ENCODE measurements around the gene BAD.
"Not testable (repeated sequence)": the region's sequence is repeated elsewhere in the genome, so short reads cannot be mapped to it uniquely, and the experiment has no call there.

Gene BAD

DNA sequence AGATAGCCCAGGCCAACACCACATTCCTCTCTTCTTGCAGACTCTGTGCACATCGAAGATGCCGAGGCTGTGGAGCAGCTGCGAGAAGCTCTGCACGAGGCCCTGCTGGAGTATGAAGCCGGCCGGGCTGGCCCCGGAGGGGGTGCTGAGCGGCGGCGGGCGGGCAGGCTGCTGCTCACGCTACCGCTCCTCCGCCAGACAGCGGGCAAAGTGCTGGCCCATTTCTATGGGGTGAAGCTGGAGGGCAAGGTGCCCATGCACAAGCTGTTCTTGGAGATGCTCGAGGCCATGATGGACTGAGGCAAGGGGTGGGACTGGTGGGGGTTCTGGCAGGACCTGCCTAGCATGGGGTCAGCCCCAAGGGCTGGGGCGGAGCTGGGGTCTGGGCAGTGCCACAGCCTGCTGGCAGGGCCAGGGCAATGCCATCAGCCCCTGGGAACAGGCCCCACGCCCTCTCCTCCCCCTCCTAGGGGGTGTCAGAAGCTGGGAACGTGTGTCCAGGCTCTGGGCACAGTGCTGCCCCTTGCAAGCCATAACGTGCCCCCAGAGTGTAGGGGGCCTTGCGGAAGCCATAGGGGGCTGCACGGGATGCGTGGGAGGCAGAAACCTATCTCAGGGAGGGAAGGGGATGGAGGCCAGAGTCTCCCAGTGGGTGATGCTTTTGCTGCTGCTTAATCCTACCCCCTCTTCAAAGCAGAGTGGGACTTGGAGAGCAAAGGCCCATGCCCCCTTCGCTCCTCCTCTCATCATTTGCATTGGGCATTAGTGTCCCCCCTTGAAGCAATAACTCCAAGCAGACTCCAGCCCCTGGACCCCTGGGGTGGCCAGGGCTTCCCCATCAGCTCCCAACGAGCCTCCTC, 31.4 kb upstream of the BAD start:
- DNase-seq (ENCODE audit: low read depth in 2 of 2, low spot score in 1 of 2), result not testable (repeated sequence)

DNA sequence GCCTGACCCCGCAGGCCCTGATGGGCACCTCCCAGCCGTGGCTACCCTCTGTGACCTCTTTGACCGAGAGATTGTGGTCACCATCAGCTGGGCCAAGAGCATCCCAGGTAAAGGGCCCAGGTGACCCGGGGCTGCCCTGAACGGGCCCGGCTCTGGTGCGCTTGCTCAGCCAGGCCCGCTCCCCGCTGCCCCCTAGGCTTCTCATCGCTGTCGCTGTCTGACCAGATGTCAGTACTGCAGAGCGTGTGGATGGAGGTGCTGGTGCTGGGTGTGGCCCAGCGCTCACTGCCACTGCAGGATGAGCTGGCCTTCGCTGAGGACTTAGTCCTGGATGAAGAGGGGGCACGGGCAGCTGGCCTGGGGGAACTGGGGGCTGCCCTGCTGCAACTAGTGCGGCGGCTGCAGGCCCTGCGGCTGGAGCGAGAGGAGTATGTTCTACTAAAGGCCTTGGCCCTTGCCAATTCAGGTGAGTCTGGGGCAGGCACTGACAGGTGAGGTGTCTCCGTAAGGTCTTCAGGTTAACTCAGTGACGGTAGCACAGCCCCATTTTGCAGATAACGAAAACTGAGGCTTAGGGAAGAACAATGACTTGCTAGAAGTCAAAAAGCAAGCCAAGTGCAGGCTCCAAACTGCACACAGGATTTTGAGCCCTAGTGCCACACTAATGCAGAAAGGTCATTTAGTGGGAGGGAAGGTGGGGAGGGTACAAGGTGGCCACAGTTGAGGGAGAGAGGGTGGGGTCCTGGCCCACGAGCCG, 30.5 kb upstream of the BAD start:
- DNase-seq (ENCODE audit: low read depth in 2 of 2, low spot score in 1 of 2), result no peak

DNA sequence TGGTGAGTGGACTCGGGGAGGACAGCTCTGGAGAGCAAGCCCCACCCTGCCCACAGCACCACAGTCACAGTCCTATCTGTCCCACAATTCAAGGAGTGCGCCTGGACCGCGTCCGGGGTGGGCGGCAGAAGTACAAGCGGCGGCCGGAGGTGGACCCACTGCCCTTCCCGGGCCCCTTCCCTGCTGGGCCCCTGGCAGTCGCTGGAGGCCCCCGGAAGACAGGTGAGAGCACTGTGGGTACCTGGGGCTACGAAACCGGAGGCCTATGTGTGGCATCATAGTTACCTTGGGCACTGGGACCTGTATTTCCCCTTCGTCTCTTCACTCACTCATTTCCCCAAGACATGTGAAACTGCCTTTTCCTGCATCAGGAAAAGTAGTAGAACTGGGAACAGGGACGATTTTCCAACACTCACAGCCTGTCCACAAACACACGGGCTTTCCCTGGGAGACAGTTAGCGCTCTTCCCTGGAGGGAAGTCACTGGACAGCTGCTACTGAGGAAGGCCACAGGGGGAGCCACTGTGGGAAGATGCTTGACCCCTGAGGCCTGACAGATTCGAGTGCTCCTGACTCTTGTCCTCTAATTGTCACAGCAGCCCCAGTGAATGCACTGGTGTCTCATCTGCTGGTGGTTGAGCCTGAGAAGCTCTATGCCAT, 29.8 kb upstream of the BAD start:
- DNase-seq (ENCODE audit: low read depth in 2 of 2, low spot score in 1 of 2), result no peak

DNA sequence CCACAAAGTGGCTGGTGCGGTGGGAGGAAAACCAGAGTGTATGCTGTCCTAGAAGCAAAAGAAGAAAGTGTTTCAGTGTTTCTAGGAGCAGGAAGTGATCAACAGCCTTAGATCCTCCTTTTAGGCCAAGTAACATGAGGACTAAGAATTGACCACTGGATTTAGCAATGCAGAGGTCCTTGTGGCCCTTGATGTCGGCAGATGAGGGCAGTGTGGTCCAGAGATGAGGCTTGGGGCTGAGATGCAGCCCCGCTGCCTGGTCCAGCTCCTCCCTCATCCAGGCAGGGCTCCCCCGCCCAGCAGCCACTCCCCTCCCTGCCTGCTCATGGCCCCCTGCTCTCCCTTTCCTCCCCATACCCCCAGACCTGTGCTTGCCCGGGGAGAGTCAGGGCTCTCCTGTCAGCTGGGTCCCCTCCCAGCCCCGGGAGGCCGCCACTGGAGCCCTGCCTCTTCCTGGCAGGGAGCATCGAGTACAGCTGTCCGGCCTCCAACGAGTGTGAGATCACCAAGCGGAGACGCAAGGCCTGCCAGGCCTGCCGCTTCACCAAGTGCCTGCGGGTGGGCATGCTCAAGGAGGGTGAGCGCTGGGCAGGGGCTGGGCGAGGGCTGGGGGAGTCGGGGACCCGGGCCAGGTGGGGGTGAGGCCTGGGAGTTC, 29.2 kb upstream of the BAD start:
- DNase-seq (ENCODE audit: low read depth in 2 of 2, low spot score in 1 of 2), result no peak

DNA sequence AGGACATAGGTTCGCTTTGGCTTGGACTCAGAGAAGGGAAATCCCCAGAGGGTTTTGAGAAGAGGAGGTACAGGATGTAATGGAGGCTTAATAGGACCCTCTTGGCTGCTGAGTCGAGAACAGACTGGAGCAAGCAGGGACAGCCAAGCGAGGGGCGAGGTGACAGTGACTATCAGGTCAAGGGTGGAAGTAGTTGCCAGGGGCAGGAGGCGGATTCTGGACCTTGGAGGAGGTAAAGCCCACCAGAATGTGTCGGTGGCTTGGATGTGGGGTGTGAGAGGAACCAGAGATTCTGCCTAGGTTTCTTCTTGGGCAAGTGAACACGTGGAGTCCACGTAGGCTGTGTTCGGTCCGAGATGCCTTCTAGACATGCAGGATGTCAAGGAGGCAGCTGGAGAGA, 28.5 kb upstream of the BAD start:
- no peak for DNase-seq (ENCODE audit: low read depth in 2 of 2, low spot score in 1 of 2)

DNA sequence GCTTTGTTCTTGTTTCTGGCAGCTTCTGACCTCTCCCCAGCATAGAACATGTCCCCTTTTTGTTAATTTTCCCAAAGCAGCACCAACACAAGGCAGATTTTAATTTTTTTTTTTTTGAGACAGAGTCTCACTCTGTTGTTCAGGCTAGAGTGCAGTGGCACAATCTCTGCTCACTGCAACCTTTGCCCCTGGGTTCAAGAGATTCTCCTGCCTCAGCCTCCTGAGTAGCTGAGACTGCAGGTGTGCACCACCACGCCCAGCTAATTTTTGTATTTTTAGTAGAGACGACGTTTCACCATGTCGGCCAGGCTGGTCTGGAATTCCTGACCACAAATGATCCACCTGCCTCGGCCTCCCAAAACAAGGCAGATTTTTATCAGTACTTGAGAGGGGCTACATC, 23.3 kb upstream of the BAD start:
- not testable (repeated sequence) for DNase-seq (ENCODE audit: low read depth in 2 of 2, low spot score in 1 of 2)

DNA sequence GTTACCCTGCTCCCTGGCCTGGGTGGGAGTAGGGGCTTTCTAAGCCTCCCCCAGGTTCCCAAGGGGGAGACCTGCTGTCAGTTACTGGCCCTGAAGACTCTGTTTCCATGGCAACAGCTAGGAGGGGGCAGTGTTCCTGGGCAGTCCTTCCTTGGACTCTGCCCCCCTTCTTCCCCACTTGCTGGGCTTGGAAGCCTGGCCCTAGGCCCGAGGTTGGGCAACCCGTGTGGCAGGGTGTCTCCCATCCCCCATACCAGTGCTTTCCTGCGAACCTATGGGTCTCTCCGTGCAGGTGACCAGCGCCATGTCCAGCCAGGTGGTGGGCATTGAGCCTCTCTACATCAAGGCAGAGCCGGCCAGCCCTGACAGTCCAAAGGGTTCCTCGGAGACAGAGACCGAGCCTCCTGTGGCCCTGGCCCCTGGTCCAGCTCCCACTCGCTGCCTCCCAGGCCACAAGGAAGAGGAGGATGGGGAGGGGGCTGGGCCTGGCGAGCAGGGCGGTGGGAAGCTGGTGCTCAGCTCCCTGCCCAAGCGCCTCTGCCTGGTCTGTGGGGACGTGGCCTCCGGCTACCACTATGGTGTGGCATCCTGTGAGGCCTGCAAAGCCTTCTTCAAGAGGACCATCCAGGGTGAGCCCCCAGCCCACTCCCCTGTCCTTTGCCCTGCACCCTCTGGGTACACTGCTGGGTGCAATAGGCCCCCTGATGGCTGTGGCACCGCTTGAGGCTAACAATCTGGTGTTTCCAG, 22.6 kb upstream of the BAD start:
- no peak for DNase-seq (ENCODE audit: low read depth in 2 of 2, low spot score in 1 of 2)

DNA sequence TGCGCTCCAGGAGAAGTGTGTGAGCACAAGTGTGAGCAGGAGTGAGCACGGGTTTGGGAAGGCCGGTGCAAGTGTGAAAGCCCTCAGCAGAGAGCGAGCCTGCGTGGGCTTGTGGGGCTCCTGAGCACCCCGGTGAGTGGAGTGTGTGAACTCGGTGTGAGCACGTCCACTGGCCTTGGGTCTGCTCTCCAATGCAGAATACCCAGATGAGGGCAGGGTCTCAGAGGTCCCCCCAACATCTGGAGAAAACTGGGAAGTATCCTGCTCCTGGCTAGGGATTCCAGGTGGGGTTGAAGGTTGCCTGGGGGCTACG, 22.1 kb upstream of the BAD start:
- no peak for DNase-seq (ENCODE audit: low read depth in 2 of 2, low spot score in 1 of 2)

DNA sequence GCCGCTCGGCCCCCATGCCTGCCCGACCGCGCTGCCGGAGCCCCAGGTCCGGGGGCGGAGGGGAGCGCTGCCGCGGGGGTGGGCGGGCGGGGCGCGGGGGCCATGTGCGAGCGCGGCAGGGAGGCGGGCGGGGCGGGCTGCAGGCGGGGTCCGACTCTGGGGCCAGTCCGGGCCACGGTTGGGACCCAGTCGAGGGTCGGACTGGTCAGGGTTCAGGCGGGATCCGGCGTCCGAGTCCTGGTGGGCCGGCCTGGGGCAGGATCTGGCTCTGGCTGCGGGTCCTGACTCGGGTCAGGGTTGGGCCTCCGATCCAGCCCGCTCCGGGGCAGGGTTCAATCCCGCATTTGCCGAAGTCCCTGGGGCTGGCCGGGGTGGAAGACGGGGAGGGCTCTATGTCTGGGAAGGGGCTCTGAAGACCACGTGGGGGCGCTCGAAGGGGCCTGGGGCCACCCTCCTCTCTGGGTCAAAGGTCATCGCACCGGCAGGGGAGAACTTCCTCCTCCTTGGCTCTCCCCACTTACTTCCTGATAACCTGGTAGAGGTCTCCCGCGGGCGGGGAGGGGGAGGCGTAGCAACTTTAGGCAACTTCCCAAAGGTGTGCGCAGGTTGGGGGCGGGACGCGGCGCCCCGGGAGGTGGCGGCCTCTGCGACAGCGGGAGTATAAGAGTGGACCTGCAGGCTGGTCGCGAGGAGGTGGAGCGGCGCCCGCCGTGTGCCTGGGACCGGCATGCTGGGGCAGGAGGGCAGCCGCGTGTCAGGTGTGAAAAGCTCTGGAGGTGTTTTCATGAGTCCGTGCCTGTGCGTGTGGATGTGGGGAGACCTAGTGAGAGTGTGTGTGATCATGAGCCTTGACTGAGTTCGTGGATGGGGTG, 21.5 kb upstream of the BAD start:
- peak; percentile 43 to 61 for DNase-seq (ENCODE audit: low read depth in 2 of 2, low spot score in 1 of 2)

DNA sequence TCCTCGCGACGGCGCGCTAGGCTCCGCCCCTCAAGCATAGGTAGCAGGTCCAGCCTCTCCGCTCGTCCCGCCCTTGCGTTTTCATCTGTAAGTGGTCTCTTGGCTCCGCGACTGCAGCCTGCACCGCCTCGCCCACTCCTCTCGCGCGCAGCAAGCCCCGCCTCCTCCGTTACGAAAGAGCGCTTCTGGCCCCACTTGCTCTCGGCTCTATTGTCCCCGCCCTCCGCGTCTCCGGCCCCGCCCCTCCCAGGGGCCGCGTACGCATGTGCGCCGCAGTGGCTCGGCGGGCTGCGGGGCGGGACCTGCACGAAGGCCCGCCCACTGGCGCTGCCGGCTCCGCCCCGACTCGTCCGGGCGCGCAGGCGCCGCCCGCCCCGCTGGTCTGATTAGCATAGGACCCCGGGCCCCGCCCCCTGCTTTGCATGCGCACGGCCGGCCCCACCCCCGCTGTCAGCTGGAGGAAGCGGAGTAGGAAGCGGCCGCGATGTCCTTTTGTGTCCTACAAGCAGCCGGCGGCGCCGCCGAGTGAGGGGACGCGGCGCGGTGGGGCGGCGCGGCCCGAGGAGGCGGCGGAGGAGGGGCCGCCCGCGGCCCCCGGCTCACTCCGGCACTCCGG, 20.7 kb upstream of the BAD start, which contains the start of gene ESRRA:
Gene ESRRA, plus strand, starts transcription at position 450 of the 616 bp plus-strand sequence. CDS start 1,656 bp downstream, outside the sequence.
- peak; percentile 99 for DNase-seq (ENCODE audit: low read depth in 2 of 2, low spot score in 1 of 2)

DNA sequence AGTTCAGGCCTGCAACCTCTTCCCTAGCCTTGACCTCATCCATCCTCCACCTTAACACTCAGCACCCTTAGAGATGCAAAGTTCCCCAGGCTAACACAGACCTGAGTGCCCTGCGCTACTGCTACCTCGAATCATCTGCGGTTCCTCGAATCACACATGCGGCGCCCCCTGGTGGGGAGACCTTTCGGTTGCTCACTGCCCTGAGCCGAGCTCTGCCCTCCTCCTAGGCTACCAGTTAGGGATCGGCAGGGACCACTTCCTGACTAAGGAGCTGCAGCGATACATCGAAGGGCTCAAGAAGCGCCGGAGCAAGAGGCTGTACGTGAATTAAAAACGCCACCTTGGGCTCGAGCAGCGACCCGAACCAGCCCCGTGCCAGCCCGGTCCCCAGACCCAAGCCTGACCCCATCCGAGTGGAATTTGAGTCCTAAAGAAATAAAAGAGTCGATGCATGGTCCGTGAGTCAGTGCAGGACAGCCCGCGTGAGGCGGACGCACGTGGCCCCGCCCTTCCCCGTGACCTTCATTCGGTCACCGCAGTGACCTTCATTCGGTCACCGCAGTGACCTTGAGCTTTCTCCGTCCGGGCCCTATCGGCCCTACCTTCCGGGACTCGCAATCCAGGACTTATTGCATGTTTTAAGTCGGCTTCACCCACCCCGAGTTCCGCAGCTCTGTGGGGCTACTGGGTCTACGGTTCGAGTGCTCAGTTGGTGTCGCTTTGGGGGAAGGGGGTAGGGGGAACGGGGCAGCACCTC, 20.0 kb upstream of the BAD start:
- peak; percentile 84 to 97 for DNase-seq (ENCODE audit: low read depth in 2 of 2, low spot score in 1 of 2)

DNA sequence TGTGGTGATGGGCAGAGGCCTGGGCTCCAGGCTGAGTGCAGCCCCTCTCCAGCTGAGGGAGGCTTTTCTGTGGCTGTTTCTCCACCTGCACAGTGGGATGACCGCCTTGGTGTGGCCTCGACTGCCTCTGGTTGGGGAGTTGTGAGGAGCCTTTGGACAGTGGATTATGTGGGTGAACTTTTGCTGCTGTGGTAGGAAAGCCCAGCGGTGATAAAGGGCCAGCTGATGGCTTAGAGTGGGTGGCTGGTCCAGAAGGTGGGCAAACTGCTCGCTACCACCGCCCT, 19.5 kb upstream of the BAD start:
- DNase-seq (ENCODE audit: low read depth in 2 of 2, low spot score in 1 of 2), result no peak

DNA sequence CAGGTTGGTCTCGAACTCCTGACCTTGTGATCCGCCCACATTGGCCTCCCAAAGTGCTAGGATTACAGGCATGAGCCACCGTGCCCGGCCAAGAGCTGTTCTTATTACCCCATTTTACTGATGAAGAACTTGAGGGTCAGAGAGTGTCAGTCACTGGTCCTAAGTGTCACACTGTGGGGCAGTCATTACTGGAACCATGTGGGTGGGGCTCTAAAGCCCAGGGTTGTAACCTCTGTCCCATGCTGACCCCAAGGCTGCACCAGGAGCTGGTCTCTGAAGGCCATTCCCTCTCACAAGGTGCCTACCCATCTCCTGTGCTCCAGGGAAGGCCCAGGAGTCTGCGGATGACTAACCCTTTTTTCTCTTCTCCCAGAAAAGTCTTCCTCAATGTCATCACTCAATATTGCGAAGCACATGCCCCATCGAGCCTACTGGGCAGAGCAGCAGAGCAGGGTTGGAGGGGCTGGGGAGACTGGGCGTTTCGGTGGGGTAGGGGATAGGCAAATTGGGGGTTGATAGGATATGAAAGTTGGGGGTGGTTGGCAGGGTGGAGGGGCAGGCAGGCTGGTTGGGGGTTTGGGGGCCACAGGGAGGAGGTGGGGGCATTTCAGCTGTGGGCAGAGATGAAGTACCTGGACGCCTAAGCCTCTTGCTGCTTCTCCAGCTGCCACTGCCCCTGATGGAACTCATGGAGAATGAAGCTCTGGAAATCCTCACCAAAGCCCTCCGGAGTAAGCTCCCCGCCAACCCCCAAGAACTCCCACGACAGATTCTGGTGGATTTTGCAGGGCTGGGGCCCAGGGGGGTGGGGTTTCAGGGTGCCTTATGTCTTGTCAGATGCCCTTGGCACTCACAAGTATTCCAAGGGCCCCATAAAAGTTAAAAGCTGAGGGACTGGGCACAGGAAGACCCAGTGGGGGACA, 18.9 kb upstream of the BAD start:
- DNase-seq (ENCODE audit: low read depth in 2 of 2, low spot score in 1 of 2), result no peak

DNA sequence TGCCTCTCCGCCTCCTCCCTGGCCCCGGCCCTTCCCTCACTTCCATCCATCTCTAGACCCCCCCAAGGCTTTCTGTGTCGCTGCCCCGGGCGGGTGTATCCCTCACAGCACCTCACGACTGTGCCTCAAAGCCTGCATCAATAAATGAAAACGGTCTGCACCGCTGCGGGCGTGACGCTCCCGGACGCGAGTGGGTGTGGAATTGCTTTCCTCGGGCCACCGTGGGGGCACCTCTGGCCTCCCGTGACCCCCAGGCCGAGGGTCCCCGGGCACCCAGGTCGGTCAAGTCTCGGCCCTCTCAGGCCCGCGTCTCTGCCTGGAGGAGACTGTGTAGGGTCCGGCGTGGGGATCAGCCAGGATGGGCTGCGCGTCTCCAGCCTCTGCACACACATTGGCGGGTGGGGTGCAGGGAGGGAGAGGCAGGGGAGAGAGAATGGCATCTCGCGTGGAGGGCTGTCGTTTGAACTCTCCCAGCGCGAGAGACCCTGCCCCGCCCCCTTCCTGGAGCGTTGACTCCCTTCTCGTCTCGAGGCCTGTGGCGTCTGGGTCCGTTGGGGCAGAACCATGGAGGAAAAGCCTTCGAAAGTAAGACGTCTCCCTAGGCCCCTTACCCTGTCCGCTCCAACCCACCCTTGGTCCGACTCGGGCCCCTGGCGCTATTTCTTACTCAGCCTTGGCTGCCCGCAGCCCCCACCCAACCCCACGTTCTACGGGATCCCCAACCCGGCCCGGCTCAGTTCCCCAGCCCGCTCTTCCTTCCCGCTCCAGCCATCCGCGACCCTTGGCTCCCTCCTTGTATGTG, 15.6 kb upstream of the BAD start, which contains the start of gene CATSPERZ:
Gene CATSPERZ, plus strand, starts transcription at position 512 of the 802 bp plus-strand sequence. Its CDS starts 53 bp downstream, at position 565.
- DNase-seq (ENCODE audit: low read depth in 2 of 2, low spot score in 1 of 2), result no peak

DNA sequence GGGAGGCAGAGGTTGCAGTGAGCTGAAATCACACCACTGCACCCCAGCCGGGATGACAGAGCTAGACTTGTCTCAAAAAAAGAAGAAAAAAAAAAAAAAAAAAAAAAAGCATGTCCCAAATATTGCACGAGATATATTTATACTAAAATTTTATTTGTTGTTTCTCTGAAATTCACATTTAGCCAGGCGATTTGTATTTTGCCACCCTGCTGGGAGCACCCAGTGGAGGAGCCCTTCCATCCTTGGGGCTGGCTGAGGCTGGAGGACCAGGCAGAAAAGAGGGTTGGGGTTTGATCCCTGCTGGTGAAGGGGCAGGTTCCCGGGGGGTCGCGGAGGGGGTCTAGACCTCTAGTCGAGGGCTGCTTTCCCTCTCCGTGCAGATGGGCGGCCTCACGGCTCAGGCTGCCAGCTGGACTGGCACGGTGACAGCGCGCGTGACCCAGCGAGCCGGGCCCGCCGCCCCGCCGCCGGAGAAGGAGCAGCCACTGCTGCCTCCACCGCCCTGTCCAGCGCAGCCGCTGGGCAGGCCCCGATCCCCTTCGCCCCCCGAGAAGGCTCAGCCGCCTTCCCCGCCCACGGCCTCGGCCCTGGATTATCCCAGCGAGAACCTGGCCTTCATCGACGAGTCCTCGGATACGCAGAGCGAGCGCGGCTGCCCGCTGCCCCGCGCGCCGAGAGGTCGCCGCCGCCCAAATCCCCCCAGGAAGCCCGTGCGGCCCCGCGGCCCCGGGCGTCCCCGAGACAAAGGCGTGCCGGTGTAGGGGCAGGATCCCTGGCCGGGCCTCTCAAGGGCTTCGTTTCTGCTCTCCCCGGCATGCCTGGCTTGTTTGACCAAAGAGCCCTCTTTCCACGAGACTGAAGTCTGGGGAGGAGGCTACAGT, 14.7 kb upstream of the BAD start:
- DNase-seq (ENCODE audit: low read depth in 2 of 2, low spot score in 1 of 2), result no peak
